ENCODE measurements around the gene GBP4.

DNA sequence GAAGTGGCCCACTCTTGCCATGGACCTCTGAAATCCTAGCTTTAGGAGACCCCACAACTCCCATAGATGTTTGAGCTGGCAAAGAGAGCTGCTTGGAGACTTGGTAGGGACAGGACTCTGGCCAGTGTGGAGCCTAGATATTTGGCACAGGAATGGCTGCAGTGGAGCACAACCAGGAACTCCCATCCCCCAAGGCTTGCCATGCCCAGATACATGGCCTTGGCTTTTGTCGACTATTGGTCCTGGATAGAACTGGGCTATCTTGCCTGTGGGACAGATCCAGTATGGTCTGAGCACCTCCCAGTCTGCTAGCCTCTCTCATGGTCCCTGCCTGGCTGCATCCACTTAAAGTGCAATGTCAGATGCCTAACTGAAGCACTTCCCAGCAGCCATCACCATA lies 65.0 kb downstream of the GBP4 start:
- no peak for TF ChIP-seq GABPA (IDR thresholded peaks at IDR 0.05; ENCODE audit: low read depth)
- TF ChIP-seq, protein P1, sequence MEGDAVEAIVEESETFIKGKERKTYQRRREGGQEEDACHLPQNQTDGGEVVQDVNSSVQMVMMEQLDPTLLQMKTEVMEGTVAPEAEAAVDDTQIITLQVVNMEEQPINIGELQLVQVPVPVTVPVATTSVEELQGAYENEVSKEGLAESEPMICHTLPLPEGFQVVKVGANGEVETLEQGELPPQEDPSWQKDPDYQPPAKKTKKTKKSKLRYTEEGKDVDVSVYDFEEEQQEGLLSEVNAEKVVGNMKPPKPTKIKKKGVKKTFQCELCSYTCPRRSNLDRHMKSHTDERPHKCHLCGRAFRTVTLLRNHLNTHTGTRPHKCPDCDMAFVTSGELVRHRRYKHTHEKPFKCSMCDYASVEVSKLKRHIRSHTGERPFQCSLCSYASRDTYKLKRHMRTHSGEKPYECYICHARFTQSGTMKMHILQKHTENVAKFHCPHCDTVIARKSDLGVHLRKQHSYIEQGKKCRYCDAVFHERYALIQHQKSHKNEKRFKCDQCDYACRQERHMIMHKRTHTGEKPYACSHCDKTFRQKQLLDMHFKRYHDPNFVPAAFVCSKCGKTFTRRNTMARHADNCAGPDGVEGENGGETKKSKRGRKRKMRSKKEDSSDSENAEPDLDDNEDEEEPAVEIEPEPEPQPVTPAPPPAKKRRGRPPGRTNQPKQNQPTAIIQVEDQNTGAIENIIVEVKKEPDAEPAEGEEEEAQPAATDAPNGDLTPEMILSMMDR (IDR thresholded peaks at IDR 0.05; ENCODE audit: insufficient read depth, low read length): no peak
- no peak for TF ChIP-seq POLR2AphosphoS5 (IDR thresholded peaks at IDR 0.05; ENCODE audit: low read depth)
- TF ChIP-seq, protein P2, sequence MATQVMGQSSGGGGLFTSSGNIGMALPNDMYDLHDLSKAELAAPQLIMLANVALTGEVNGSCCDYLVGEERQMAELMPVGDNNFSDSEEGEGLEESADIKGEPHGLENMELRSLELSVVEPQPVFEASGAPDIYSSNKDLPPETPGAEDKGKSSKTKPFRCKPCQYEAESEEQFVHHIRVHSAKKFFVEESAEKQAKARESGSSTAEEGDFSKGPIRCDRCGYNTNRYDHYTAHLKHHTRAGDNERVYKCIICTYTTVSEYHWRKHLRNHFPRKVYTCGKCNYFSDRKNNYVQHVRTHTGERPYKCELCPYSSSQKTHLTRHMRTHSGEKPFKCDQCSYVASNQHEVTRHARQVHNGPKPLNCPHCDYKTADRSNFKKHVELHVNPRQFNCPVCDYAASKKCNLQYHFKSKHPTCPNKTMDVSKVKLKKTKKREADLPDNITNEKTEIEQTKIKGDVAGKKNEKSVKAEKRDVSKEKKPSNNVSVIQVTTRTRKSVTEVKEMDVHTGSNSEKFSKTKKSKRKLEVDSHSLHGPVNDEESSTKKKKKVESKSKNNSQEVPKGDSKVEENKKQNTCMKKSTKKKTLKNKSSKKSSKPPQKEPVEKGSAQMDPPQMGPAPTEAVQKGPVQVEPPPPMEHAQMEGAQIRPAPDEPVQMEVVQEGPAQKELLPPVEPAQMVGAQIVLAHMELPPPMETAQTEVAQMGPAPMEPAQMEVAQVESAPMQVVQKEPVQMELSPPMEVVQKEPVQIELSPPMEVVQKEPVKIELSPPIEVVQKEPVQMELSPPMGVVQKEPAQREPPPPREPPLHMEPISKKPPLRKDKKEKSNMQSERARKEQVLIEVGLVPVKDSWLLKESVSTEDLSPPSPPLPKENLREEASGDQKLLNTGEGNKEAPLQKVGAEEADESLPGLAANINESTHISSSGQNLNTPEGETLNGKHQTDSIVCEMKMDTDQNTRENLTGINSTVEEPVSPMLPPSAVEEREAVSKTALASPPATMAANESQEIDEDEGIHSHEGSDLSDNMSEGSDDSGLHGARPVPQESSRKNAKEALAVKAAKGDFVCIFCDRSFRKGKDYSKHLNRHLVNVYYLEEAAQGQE (IDR thresholded peaks at IDR 0.05; ENCODE audit: insufficient replicate concordance, low read depth): no peak
